Stimulated activated CD8-positive, alpha-beta memory T cell treated with anti-CD3 and anti-CD28 coated beads, Interleukin-12 subunit alpha, Interleukin-12 subunit beta, amount 100 ng/mL, for 1 hour (primary cell): ENCODE measurements around the gene RYR3.

Experiments
- DNase-seq: peaks from one replicate; pipeline ENCODE4 v3.0.0-alpha.2; 2020; ENCODE audit warnings: low read depth

RYR3 gene

DNA sequence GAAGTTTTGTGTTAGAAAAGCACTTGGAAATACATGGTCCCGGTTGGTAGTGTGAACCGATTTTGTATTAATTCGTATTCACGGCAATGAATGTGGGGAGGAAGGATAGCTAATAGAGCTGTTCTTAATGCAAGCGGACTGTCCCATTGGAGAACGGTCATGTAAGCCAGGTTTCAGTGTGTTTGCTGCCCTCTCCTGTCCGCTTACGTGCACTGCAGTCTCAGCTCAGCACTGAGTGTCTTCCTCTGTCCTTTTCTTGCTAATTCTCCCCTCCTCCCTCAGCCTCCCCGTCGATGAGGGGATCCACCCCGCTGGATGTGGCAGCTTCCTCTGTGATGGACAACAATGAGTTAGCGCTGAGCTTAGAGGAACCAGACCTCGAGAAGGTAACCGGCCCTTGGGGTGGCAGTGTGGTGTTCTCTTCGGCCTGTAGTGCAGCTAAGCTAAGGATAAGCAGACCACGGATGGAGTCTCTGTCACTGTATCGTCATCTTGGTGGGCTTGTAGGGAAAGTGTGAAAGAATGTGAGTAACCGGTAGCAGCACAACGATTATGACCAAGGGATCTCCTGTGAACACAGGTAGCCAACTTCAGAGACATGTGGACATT lies 390.0 kb downstream of the RYR3 start:
- peak; percentile 34 for DNase-seq

DNA sequence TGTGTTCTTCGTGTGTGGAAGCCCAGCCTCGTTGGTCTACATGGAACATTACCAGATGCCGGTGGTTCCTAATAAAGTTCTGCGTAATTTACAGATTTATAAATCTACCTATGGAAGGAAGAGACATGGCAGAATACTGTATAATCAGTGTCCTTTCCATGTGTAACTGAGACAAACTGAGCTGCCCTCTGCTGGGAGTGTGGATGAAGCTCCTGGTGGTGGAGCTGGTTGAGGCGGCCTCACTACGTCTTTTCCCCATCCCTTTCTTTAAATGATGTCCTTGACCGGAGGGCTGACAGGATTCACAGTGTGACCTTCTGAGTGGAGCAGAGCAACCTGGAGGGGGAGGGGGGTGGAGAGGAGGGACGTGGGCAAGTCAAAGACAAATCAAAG lies 390.5 kb downstream of the RYR3 start:
- DNase-seq = no peak

DNA sequence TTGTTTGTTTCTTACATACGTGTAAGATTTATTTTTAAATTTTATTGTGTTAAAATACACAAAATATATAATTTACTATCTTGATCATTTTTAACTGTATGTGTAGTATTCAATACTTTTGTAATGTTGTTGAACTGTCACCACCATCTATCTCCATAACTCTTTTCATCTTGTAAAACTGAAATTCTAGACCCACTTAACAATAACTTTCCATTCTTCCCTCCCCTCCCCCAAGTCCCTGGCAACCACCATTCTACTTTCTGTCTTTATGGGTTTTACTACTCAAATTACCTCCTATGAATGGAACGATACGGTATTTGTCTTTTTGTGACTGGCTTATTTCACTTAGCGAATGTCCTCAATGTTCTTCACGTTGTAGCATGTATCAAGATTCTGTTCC lies 395.4 kb downstream of the RYR3 start:
- no peak for DNase-seq

DNA sequence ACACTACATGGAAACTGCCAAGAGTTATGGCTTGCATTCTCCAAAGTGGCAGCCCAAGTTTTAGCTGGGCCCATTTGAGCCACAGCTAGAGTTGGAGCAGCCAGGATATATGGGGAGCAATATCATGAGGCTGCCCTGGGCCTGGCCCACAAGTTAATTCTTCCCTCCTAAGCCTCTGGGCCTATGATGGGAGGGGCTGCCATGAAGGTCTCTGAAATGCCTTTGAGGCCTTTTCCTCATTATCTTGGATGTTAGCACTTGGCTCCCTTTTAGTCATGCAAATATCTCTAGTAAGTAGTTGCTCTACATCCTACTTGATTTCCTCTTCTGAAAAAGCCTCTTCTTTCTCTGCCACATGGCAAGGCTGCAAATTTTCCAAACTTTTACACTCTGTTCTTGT lies 400.0 kb downstream of the RYR3 start:
- no peak for DNase-seq

DNA sequence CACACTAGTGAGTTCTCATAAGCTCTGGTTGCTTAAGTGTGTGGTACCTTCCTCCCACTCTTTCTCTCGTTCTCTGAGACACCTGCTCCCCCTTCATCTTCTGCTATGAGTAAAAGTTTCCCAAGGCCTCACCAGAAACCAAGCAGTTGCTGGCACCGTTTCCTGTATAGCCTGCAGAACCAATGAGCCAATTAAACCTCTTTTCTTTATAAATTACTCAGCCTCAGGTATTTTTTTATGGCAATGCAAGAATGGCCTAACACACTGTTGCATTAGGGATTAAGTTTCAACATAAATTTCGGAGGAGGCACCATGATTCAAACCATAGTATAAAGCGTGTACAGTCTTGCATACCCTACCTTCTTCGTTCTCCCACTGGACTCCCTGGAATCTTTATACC lies 405.3 kb downstream of the RYR3 start:
- no peak for DNase-seq

DNA sequence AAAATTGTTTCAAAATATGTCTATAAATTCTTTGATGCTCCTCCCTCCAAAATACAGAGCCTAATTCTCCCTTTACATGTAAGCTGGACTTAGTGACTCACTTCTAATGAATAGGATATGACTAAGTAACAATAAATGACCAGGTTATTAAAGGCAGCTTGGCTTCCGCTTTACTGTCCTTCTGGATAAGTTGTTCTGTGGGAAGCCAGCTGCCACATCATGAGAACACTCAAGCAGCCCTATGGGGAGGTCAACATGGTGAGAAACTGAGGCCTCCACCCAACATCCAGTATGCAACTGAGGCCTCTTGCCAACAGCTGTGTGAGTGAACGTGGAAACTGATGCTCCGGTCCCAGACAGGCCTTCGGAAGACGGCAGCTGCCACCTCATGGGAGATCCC lies 410.2 kb downstream of the RYR3 start:
- DNase-seq = no peak

DNA sequence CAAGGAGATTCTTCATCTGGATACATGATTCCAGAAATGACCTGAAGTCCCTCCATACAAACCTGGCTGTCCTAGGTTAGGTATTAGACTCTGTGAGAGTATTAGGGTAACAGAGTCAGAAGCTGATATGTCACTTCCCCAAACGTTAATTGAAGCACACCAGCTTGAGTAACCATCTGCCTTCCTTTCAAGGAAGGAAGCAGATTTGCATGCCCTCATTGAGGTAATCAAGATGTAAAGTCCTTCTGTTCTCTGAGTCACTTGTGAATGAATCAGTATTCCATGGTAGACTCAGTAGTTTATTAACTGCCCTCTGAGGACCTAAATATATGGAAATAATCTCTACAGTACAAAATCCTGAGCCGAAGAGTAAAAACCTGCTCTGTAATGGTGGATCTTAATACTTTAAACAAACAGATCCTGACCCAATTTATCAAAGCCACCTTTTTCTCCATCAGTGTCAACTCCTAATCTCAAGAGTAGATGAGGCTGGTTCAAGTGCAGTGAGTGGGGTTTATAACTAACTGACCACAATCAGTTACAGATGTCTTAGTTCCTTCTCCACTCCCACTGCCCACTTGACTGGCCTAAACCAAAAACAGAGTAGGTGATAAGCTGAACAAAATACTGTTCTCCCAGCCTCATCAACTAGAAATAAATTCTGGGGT lies 411.4 kb downstream of the RYR3 start:
- no peak for DNase-seq

DNA sequence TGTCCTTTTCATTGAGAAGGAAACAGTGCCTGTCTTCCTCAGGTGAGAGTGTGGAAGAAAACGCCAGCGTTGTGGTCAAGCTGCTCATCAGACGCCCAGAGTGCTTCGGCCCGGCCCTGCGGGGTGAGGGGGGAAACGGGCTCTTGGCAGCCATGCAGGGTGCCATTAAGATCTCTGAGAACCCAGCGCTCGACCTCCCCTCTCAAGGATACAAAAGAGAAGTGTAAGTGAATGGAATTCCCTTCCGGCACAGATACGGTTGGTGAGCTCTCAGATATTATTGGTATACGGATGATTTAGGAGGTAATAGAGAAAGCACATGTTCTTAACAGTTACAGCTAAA lies 411.9 kb downstream of the RYR3 start:
- DNase-seq = no peak

DNA sequence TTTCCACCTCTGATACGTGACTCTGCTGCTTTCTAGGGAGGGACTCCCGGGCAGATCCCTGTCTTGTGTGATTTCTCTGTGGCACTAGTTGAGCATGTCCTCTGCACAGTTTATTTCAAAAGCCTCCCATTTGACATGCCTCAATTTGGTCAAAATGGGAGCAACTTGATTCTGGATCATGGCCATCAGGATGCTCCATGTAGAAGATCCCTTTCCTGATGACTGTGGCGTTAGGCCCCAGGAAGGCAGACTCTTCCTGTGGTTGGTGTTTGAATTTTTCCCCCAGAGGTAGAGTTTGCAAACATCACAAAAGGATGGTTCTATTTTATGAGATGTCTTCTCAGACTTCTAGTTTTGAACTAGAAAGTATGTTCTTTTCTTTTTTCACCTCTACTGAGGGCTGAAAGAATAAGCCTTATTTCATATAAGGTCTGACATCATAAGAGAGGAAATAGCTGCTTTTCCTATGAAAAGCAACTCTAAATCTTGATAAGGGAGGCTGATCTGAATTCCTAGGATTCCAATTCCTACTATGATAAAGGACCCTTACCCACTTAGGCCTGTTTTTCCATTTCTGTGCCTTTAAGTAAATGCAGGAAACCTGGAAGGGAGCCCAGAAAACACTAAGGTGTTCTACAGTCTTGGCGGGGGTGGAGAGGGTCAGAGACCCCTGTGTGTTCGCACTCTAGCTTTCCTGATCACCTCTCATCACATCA lies 413.7 kb downstream of the RYR3 start:
- DNase-seq = no peak

DNA sequence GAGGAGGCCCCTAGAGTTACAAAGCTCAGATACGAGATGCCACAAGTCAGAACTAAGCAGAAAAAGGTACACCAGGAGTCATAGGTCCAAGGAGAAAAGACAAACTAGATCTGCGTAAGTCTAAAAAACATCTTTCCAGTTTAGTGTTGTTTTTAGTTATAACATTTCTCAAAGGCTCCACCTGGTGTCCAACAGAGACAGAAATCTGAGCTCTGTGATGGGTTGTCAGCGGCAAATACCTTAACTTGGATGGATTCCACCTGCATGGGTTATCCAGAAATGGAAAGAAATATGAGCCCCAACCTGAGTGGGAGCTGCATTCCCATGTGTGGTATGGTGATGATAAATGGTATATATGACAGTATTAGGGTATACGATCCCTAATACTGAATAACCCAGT lies 418.9 kb downstream of the RYR3 start:
- DNase-seq = no peak

DNA sequence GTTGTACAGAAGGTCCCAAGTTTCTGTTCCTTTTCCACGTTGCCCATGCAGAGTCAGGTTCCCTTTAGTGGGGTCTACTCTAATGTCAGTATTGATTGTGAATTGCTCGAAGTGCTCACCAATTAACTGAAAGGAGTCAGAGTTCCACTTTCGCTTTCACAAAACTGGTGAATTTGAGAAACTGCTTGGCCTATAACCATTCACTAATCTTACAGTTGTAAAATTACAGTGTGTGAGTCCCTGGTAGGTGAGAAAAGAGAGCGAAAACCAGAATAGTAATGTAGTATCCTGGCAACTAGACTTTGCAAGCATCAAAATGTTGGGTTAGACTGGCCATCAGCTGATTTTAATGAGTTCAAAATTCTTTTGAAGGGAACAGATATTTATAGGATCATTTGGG lies 420.0 kb downstream of the RYR3 start:
- DNase-seq = no peak

DNA sequence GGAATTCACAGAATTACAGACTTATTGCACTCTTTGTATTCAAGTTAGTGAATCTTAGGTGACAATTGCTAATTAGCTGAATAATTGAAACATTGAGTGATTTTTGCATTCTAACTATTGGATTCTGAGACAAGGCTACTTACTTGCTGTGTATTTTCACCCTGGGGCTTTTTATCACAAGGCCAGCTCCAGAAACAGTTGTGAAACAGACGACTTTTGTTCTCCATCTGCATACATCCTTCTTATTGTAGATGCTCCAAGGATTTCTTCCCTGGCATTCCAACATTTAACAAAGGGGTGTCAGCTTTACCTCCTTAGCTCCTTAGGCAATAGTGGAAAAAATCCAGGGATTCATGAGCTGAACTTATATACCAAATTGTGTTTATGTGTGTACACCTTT lies 424.4 kb downstream of the RYR3 start:
- DNase-seq = no peak

DNA sequence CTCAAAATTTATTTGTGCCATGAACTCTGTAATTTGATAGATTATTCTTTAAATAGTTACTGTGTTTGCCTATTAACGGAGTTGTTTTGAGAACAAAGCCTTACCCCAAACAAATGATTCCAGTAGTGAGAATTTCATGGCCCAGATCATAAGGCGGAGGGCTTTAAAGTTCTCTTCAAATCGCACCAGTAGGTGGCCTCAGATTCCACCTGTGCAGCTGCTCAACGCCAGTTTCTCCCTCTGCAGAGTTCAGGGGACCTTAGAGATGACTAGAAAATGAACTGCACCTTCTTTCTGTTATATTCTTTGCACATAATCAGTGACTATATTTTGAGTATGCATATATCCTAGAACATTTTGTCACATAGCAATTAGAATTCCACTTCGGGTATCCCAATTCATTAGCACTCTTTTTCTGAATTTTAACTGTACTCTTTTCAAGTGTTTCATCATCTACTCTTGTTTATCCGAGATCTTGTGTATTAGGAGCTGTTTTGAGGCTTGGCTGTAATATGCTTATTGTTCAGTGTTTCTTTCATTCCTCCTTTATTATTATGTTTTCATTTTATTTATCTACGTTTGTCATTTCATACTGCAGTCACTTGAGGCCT lies 425.0 kb downstream of the RYR3 start:
- DNase-seq = no peak

DNA sequence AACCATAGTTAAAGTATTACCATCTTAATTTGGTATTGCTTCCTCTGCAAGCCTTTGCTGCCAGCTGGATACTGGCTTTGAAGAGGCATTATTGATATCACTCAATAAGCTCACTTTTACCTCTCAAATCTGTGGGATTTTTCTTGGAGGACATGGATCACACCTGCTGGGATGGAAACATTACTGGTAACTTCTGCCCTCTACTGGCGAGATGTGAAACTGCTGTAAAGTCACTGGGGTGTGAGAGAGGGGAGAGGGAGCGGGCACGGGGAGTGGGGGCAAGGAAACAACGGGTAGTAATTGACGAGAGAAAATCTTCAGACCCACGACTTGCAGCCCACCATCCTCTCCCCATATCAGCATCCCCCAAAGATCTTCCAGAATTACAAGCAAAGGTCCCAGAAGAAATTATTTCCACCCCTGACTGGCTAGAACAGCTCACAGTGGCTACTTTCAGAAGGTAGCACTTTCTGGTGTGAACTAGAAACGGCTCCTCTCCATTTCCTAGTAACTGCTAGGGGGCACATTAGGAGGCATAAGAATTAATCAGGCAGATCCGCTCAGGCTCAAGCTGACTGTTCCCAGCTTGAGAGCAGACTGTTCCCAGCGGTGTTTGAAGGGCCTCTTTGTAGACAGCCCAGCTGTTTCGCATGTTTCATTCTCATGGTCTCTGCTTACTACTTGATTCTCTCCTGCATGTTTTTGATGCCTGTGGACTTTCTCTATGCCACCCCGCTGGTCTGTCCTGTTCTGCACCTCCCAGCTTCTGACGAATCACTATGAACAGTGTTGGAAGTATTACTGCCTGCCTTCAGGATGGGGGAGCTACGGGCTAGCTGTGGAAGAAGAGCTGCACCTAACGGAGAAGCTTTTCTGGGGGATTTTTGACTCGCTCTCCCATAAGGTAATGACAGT lies 427.2 kb downstream of the RYR3 start:
- DNase-seq = peak; percentile 3

DNA sequence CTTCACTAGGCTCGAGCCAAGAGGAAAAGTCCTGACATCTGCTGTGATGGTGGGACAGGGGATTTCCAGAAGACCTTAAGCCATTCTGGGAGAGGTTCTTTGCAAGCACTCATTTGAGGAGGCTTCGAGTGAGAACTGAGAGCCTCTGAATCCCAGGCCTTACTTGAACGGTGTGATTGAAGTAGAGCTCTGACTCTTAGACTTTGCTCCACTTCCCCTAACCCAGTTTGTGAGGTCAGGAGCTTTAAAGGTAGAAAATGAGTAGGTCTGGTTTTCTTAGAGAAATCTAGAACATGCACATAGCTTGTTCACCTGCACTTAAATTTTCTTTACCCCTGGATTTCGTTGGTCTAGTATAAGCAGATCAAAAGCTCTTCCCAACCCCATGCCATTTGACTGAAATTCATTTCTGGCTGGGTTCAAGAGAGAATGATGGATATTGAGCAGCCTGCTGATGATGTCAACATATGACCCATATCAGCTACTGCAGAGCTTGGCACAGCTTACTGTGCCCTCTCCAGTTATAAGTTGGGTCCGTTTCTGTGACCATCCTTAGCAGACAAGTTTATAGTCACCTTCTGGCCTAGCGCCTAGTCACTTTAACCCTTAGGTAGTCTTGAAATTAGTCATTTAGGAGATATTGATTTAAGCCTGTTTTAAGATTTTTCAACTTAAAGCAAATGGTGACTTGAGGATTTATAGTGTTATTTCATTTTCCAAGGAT lies 428.3 kb downstream of the RYR3 start:
- DNase-seq = no peak

DNA sequence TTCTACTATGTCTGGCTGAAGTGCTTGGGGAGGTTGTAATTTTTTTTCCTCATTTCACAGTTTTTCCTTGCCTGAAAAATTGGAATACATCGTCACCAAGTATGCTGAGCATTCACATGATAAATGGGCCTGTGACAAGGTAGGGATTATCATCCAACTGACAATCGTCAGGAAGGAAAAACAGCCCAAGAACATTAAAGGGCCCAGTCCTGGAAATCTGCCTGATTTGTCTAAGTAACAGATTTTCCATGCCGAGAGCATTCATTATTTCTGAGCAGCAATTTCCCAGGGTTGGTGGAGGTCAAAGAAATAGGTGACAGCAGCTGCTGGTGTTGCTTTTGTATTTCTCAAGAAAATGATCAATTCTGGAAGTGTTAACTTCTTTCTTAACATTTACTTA lies 431.5 kb downstream of the RYR3 start:
- no peak for DNase-seq

DNA sequence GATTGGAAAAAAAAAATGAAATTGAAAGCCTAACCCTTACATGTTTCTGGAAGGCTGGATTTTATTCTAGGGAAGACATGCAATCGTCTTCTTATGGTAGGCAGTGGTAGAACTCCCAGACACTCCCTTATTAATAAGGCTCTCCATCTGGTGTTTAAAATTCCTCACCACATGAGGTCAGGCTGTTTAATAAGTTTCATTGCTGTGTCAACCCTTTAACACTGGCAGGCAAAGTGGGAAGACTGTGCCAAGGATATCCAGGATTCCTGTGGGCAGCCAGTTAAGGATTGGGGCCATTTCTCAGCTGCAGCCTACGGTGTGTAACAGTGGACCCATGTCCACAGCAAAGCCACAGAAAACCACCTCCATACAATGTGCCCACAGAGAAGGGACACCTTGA lies 432.0 kb downstream of the RYR3 start:
- no peak for DNase-seq

DNA sequence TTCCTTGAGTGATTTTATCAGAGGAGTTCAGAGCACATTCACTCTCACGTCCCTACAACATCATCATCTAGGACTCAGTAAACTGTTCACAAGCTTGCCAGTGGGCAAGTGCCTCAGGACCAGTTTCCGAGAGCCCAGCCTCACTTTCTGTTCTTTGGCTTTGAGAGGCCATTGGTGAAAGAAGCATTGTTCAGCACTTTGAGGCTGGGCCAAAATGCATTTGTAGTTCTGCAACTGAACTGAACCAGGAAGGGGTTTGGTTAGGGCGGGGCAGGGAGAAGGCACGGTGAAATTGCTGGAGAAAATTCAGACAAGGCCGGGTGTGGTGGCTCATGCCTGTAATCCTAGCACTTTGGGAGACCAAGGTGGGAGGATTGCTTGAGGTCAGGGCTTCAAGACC lies 435.4 kb downstream of the RYR3 start:
- no peak for DNase-seq

DNA sequence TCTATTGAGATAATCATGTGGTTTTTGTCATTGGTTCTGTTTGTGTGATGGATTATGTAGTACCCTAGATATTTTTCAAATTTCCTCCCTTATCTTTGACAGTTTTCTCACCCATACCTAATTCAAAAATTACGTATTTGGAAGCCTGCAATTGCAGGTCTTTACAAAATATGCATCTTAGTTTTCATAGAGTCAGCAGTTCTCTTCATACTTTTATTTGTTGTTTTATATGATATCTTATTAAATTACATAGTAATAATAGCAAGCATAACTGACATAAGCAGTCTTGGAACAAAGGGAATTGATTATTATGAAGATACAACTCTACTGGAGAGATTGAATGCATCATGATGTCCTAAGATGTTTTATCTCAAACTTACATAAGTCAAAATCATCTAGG lies 442.2 kb downstream of the RYR3 start:
- no peak for DNase-seq

DNA sequence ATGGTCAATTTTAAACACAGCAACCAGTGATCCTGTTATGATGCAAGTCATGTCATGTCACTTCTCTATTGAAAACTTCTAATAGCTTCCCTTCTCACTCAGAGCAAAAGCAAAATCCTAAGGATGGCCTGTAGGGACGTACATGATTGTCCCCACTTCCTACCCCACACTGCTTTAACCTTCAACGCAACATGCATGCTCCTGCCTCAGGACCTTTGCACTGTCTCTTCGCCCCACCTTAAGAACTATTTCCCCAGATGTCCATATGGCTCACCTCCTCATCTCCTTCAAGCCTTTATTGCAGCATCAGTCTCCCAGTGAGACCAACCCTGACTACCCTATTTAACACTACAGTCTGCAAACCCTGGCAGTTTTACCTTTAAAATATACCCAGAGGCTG lies 443.5 kb downstream of the RYR3 start:
- no peak for DNase-seq

DNA sequence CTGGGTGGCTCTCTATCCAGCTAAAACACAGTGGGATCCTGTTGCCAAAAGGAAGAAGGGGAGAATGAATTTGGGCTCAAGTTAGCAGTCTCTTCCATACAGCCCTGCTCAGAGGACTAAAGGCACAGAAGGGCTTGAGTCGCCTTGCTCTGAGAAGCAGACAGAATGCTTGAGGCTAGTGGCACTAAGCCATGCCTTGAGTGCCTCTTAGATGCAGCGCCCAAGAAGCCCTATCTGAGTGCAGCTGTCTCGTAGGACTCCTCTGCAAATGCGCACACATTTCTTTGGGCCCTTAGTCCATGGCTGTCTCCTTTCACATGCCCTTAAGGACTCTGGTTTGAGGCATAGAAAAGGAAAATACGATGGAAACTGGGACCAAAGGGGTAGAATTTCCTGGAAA lies 446.2 kb downstream of the RYR3 start:
- no peak for DNase-seq
